HEK293 (cell line): ENCODE results near the gene CTSA.

ENCODE experiments used
- CTCF ChIA-PET: fragments of 350-600 bp; formaldehyde crosslinking; extraction: SDS; loops from one replicate; lab custom pipeline; 2021; ENCODE audit warnings: antibody characterized with exemption; lab: Yijun Ruan, JAX
- POLR2A ChIA-PET: fragments of 300-600 bp; formaldehyde crosslinking; extraction: SDS; loops from one replicate; lab custom pipeline; 2020; ENCODE audit warnings: antibody characterized with exemption, inconsistent platforms; lab: Yijun Ruan, JAX
- H3K27ac ChIP-seq: fragments of 200-500 bp; sonication (Bioruptor generic); 2 replicates; pipeline ENCODE4 v1.5.1; 2014; ENCODE audit warnings: low read depth, low read length, control low read depth, inconsistent platforms; ENCODE audit errors: extremely low read depth
- H3K36me3 ChIP-seq, 2 experiments: fragments of 200-500 bp in 1 of 2; sonication (Bioruptor generic) in 1 of 2; 1 replicate in 1 of 2; 2 replicates in 1 of 2; pipeline ENCODE4 v1.5.1; 2014 to 2017; ENCODE audit warnings: inconsistent platforms in 2 of 2, low read length in 2 of 2; ENCODE audit not compliant: control insufficient read depth in 2 of 2, insufficient read depth in 1 of 2
- H3K4me1 ChIP-seq: fragments of 200-500 bp; sonication (Bioruptor generic); 2 replicates; pipeline ENCODE4 v1.5.1; 2014; ENCODE audit warnings: mild to moderate bottlenecking, low read length, inconsistent platforms; ENCODE audit not compliant: control insufficient read depth, insufficient read depth
- H3K4me3 ChIP-seq: 2 replicates; pipeline ENCODE4 v1.5.1; 2011; ENCODE audit warnings: low read depth, mild to moderate bottlenecking, control low read depth, low read length, moderate library complexity
- H3K9me3 ChIP-seq: fragments of 200-500 bp; sonication (Bioruptor generic); 2 replicates; pipeline ENCODE4 v1.5.1; 2014; ENCODE audit warnings: low read depth, low read length, inconsistent platforms; ENCODE audit not compliant: control insufficient read depth, insufficient read depth
- BCL6B ChIP-seq: fragments of 450-650 bp; formaldehyde crosslinking; IDR thresholded peaks from 2 replicates; pipeline ENCODE4 v1.5.1; 2017; ENCODE audit warnings: missing biosample characterization, missing genetic modification characterization
- GFI1B ChIP-seq: fragments of 450-650 bp; formaldehyde crosslinking; IDR thresholded peaks from 2 replicates; pipeline ENCODE4 v1.5.1; 2016; ENCODE audit warnings: missing biosample characterization, missing genetic modification characterization
- GLIS2 ChIP-seq: fragments of 450-650 bp; formaldehyde crosslinking; IDR thresholded peaks from 2 replicates; pipeline ENCODE4 v1.5.1; 2016; ENCODE audit warnings: missing biosample characterization, missing genetic modification characterization
- HOXA7 ChIP-seq: sonication (generic); formaldehyde crosslinking; IDR thresholded peaks from 2 replicates; pipeline ENCODE4 v1.8.1; 2022; ENCODE audit warnings: missing genetic modification reagents, borderline replicate concordance
- KLF1 ChIP-seq: fragments of 450-650 bp; formaldehyde crosslinking; IDR thresholded peaks from 2 replicates; pipeline ENCODE4 v1.5.1; 2016; ENCODE audit warnings: missing biosample characterization, missing genetic modification characterization
- KLF16 ChIP-seq: fragments of 450-650 bp; formaldehyde crosslinking; IDR thresholded peaks from 2 replicates; pipeline ENCODE4 v1.5.1; 2017; ENCODE audit warnings: missing biosample characterization, missing genetic modification characterization
- PRDM1 ChIP-seq: fragments of 450-650 bp; formaldehyde crosslinking; IDR thresholded peaks from 2 replicates; pipeline ENCODE4; 2016; ENCODE audit warnings: missing biosample characterization, missing genetic modification characterization
- ZBTB7A ChIP-seq: fragments of 450-650 bp; formaldehyde crosslinking; IDR thresholded peaks from 2 replicates; pipeline ENCODE4 v1.5.1; 2016; ENCODE audit warnings: low read depth, missing biosample characterization, missing genetic modification characterization
- ZNF10 ChIP-seq: fragments of 450-650 bp; formaldehyde crosslinking; IDR thresholded peaks from 2 replicates; pipeline ENCODE4 v1.5.1; 2017; ENCODE audit warnings: missing biosample characterization, missing genetic modification characterization
- ZNF121 ChIP-seq: fragments of 450-650 bp; formaldehyde crosslinking; IDR thresholded peaks from 2 replicates; pipeline ENCODE4 v1.5.1; 2016; ENCODE audit warnings: missing biosample characterization, missing genetic modification characterization
- ZNF132 ChIP-seq: fragments of 450-650 bp; formaldehyde crosslinking; IDR thresholded peaks from 2 replicates; pipeline ENCODE4 v1.5.1; 2017; ENCODE audit warnings: missing biosample characterization, missing genetic modification characterization, borderline replicate concordance
- ZNF155 ChIP-seq: fragments of 450-650 bp; formaldehyde crosslinking; IDR thresholded peaks from 2 replicates; pipeline ENCODE4 v1.5.1; 2016; ENCODE audit warnings: missing biosample characterization, missing genetic modification characterization
- ZNF157 ChIP-seq: fragments of 450-650 bp; formaldehyde crosslinking; IDR thresholded peaks from 2 replicates; pipeline ENCODE4 v1.5.1; 2016; ENCODE audit warnings: missing biosample characterization, missing genetic modification characterization
- ZNF184 ChIP-seq: fragments of 450-650 bp; IDR thresholded peaks from 2 replicates; pipeline ENCODE4 v1.5.1; 2018; ENCODE audit warnings: missing biosample characterization, mild to moderate bottlenecking, missing genetic modification characterization
- ZNF341 ChIP-seq: fragments of 450-650 bp; formaldehyde crosslinking; IDR thresholded peaks from 2 replicates; pipeline ENCODE4; 2016; ENCODE audit warnings: low read depth, missing biosample characterization, missing genetic modification characterization
- ZNF521 ChIP-seq: fragments of 450-650 bp; formaldehyde crosslinking; IDR thresholded peaks from 2 replicates; pipeline ENCODE4 v1.5.1; 2017; ENCODE audit warnings: missing biosample characterization, mild to moderate bottlenecking, missing genetic modification characterization
- ZNF530 ChIP-seq: fragments of 450-650 bp; formaldehyde crosslinking; IDR thresholded peaks from 2 replicates; pipeline ENCODE4 v1.5.1; 2016; ENCODE audit warnings: low read depth, missing biosample characterization, missing genetic modification characterization
- ZNF544 ChIP-seq: fragments of 450-650 bp; formaldehyde crosslinking; IDR thresholded peaks from 2 replicates; pipeline ENCODE4 v1.5.0; 2017; ENCODE audit warnings: missing biosample characterization, missing genetic modification characterization
- ZNF555 ChIP-seq: fragments of 450-650 bp; formaldehyde crosslinking; conservative IDR thresholded peaks from 2 replicates; pipeline ENCODE4 v1.5.1; 2017; ENCODE audit warnings: missing biosample characterization, mild to moderate bottlenecking, missing genetic modification characterization, inconsistent platforms
- ZNF596 ChIP-seq: fragments of 450-650 bp; IDR thresholded peaks from 2 replicates; pipeline ENCODE4 v1.5.0; 2018; ENCODE audit warnings: missing biosample characterization, mild to moderate bottlenecking, missing genetic modification characterization, moderate library complexity
- ZNF76 ChIP-seq: fragments of 450-650 bp; formaldehyde crosslinking; IDR thresholded peaks from 2 replicates; pipeline ENCODE4; 2016; ENCODE audit warnings: low read depth, missing biosample characterization, missing genetic modification characterization, borderline replicate concordance
- ZNF785 ChIP-seq: fragments of 450-650 bp; formaldehyde crosslinking; IDR thresholded peaks from 2 replicates; pipeline ENCODE4 v1.5.1; 2016; ENCODE audit warnings: missing biosample characterization, missing genetic modification characterization
- ZNF843 ChIP-seq: fragments of 450-650 bp; formaldehyde crosslinking; IDR thresholded peaks from 2 replicates; pipeline ENCODE4 v1.5.1; 2016; ENCODE audit warnings: missing biosample characterization, missing genetic modification characterization
- ZSCAN23 ChIP-seq: fragments of 450-650 bp; formaldehyde crosslinking; IDR thresholded peaks from 2 replicates; pipeline ENCODE4 v1.5.1; 2016; ENCODE audit warnings: missing biosample characterization, missing genetic modification characterization
- TF ChIP-seq, protein P1 (sequence below): fragments of 450-650 bp; formaldehyde crosslinking; IDR thresholded peaks from 2 replicates; pipeline ENCODE4 v1.5.1; 2017; ENCODE audit warnings: missing biosample characterization, missing genetic modification characterization
- TF ChIP-seq, protein P2 (sequence below): fragments of 450-650 bp; formaldehyde crosslinking; optimal IDR thresholded peaks from 2 replicates; pipeline ENCODE3; 2016; ENCODE audit warnings: missing biosample characterization, mild to moderate bottlenecking, missing genetic modification characterization
- TF ChIP-seq, protein P3 (sequence below): fragments of 450-650 bp; formaldehyde crosslinking; IDR thresholded peaks from 2 replicates; pipeline ENCODE4 v1.5.1; 2017; ENCODE audit warnings: missing biosample characterization, missing genetic modification characterization

The CTSA gene

GRCh38 chr20:45848421-45848820 is 42.7 kb upstream of the CTSA start:
- POLR2A ChIA-PET, result no interaction called here
- TF ChIP-seq ZNF132 (tag by site-specific recombination) (no peak), ZNF596 (tag by site-specific recombination) (no peak), KLF16 (no peak), BCL6B (tag by site-specific recombination) (no peak), ZNF785 (tag by site-specific recombination) (no peak), ZNF184 (tag by site-specific recombination) (no peak), GLIS2 (tag by site-specific recombination) (no peak), ZNF530 (tag by site-specific recombination) (no peak), KLF1 (tag by site-specific recombination) (no peak), ZNF544 (tag by site-specific recombination) (no peak), HOXA7 (CRISPR knock-in tag) (no peak), GFI1B (tag by site-specific recombination) (no peak), ZNF843 (no peak), ZNF341 (tag by site-specific recombination) (no peak), ZNF10 (tag by site-specific recombination) (no peak)
- TF ChIP-seq, protein P1, sequence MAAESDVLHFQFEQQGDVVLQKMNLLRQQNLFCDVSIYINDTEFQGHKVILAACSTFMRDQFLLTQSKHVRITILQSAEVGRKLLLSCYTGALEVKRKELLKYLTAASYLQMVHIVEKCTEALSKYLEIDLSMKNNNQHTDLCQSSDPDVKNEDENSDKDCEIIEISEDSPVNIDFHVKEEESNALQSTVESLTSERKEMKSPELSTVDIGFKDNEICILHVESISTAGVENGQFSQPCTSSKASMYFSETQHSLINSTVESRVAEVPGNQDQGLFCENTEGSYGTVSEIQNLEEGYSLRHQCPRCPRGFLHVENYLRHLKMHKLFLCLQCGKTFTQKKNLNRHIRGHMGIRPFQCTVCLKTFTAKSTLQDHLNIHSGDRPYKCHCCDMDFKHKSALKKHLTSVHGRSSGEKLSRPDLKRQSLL, result no peak

GRCh38 chr20:45848969-45849582 is 42.1 kb upstream of the CTSA start:
- Histone ChIP-seq H3K27ac (no peak overlapping the region), H3K9me3 (no peaks in the 10 kb centered on the region), H3K4me1 (no peaks in the 10 kb centered on the region), H3K36me3 (peaks cover 5 to 64% of the 10 kb centered on the region in 2 experiments; a peak in 2 of 3 replicates), H3K4me3 (no peak overlapping the region)
- CTCF ChIA-PET, result interaction anchor here (0.7 kb wide), 1 partner anchor 18 kb away, joined by 3 read pairs; no protein-coding TSS in a partner anchor
- POLR2A ChIA-PET, result interaction anchor here (0.8 kb wide), 1 partner anchor 43 kb away, joined by 4 read pairs; no protein-coding TSS in a partner anchor
- no peak for TF ChIP-seq PRDM1 (tag by site-specific recombination)
- TF ChIP-seq ZNF155 (tag by site-specific recombination), result no peak
- TF ChIP-seq ZNF76 (tag by site-specific recombination), result no peak
- TF ChIP-seq, protein P2, sequence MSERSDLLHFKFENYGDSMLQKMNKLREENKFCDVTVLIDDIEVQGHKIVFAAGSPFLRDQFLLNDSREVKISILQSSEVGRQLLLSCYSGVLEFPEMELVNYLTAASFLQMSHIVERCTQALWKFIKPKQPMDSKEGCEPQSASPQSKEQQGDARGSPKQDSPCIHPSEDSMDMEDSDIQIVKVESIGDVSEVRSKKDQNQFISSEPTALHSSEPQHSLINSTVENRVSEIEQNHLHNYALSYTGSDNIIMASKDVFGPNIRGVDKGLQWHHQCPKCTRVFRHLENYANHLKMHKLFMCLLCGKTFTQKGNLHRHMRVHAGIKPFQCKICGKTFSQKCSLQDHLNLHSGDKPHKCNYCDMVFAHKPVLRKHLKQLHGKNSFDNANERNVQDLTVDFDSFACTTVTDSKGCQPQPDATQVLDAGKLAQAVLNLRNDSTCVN (tag by site-specific recombination), result no peak
- TF ChIP-seq ZSCAN23 (tag by site-specific recombination), result no peak
- TF ChIP-seq ZNF157 (tag by site-specific recombination), result no peak
- TF ChIP-seq ZNF555 (tag by site-specific recombination), result no peak
- TF ChIP-seq ZBTB7A (tag by site-specific recombination), result no peak
- no peak for TF ChIP-seq ZNF521 (tag by site-specific recombination)
- TF ChIP-seq, protein P3, sequence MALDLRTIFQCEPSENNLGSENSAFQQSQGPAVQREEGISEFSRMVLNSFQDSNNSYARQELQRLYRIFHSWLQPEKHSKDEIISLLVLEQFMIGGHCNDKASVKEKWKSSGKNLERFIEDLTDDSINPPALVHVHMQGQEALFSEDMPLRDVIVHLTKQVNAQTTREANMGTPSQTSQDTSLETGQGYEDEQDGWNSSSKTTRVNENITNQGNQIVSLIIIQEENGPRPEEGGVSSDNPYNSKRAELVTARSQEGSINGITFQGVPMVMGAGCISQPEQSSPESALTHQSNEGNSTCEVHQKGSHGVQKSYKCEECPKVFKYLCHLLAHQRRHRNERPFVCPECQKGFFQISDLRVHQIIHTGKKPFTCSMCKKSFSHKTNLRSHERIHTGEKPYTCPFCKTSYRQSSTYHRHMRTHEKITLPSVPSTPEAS (tag by site-specific recombination), result no peak
- TF ChIP-seq ZNF121 (tag by site-specific recombination), result no peak

More at GRCh38 chr20:45848421-45848820, 42.7 kb upstream of the CTSA start:
- no peaks in the 10 kb centered on the region for H3K9me3 ChIP-seq
- CTCF ChIA-PET, result no interaction called here
- H3K4me3 ChIP-seq, result no peak overlapping the region
- H3K4me1 ChIP-seq, result no peaks in the 10 kb centered on the region
- peaks cover 5 to 67% of the 10 kb centered on the region in 2 experiments; a peak in 2 of 3 replicates for H3K36me3 ChIP-seq
- H3K27ac ChIP-seq, result no peak overlapping the region
